ENCODE measurements around the gene TRAM2.

DNA sequence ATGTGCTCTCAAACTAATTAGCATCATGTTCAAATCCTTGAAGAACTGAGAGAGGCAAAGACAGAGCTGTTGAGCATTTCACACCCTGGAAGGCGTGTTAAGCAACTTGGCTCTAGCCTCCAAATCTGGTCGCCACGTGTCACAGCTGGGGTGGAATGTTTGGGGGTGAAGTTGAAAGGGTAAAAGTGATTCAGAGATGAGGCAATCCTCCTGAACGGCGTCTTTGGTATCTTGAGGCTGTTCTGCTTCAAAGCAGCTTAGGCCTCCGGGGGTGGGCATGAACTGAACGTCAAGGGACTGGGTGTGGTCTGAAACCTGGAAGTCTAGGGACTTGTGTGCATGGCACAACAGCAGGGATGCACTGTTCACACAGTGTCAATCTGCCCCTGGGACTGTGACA is 62.3 kb downstream of the TRAM2 start:
- no peak for TF ChIP-seq EGR1 (IDR thresholded peaks at IDR 0.05; ENCODE audit: low read depth in 2 of 2)
- TF ChIP-seq, protein P1, sequence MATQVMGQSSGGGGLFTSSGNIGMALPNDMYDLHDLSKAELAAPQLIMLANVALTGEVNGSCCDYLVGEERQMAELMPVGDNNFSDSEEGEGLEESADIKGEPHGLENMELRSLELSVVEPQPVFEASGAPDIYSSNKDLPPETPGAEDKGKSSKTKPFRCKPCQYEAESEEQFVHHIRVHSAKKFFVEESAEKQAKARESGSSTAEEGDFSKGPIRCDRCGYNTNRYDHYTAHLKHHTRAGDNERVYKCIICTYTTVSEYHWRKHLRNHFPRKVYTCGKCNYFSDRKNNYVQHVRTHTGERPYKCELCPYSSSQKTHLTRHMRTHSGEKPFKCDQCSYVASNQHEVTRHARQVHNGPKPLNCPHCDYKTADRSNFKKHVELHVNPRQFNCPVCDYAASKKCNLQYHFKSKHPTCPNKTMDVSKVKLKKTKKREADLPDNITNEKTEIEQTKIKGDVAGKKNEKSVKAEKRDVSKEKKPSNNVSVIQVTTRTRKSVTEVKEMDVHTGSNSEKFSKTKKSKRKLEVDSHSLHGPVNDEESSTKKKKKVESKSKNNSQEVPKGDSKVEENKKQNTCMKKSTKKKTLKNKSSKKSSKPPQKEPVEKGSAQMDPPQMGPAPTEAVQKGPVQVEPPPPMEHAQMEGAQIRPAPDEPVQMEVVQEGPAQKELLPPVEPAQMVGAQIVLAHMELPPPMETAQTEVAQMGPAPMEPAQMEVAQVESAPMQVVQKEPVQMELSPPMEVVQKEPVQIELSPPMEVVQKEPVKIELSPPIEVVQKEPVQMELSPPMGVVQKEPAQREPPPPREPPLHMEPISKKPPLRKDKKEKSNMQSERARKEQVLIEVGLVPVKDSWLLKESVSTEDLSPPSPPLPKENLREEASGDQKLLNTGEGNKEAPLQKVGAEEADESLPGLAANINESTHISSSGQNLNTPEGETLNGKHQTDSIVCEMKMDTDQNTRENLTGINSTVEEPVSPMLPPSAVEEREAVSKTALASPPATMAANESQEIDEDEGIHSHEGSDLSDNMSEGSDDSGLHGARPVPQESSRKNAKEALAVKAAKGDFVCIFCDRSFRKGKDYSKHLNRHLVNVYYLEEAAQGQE (IDR thresholded peaks at IDR 0.05) = no peak
- TF ChIP-seq, protein P2, sequence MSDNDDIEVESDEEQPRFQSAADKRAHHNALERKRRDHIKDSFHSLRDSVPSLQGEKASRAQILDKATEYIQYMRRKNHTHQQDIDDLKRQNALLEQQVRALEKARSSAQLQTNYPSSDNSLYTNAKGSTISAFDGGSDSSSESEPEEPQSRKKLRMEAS (IDR thresholded peaks at IDR 0.05) = no peak
- TF ChIP-seq, protein P3, sequence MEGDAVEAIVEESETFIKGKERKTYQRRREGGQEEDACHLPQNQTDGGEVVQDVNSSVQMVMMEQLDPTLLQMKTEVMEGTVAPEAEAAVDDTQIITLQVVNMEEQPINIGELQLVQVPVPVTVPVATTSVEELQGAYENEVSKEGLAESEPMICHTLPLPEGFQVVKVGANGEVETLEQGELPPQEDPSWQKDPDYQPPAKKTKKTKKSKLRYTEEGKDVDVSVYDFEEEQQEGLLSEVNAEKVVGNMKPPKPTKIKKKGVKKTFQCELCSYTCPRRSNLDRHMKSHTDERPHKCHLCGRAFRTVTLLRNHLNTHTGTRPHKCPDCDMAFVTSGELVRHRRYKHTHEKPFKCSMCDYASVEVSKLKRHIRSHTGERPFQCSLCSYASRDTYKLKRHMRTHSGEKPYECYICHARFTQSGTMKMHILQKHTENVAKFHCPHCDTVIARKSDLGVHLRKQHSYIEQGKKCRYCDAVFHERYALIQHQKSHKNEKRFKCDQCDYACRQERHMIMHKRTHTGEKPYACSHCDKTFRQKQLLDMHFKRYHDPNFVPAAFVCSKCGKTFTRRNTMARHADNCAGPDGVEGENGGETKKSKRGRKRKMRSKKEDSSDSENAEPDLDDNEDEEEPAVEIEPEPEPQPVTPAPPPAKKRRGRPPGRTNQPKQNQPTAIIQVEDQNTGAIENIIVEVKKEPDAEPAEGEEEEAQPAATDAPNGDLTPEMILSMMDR (IDR thresholded peaks at IDR 0.05; ENCODE audit: low read depth, low read length, missing input control) = no peak
- no peak for TF ChIP-seq TAF1 (conservative IDR thresholded peaks at IDR 0.05)
- no peak for TF ChIP-seq RAD21 (IDR thresholded peaks at IDR 0.05)
- TF ChIP-seq YY1 (IDR thresholded peaks at IDR 0.05) = no peak

Data from liver (tissue), 3 donors.